Heart left ventricle (tissue), 16 donors: Measurements from ENCODE around the gene GAS7. TPM values are rescaled to one million over a fixed set of nuclear protein-coding genes. Genes with fewer than 3 reads are reported as not detected.

Experiments used
- ATAC-seq, 4 donors: fragments of 200-7000 bp; cut with Tn5 transposase; one replicate each; pipeline ENCODE4 v1.9.1; 2020 to 2022; ENCODE audit warnings: moderate library complexity in 4 of 4, mild to moderate bottlenecking in 3 of 4, moderate number of reproducible peaks in 1 of 4
- DNase-seq, 5 donors: peaks; one replicate each; pipeline ENCODE4 v3.0.0-alpha.2; 2020
- H3K27ac ChIP-seq, 12 donors: fragments of 200-600 bp; sonication (generic) in 4 of 12; one replicate each; pipeline versions ENCODE4 v1.5.0 to v1.8.0; 2016 to 2022; ENCODE audit warnings: mild to moderate bottlenecking in 2 of 12
- H3K27me3 ChIP-seq, 9 donors: fragments of 200-600 bp; sonication (generic) in 2 of 9; one replicate each; pipeline versions ENCODE4 v1.5.1 to v1.8.0; 2016 to 2022; ENCODE audit warnings: mild to moderate bottlenecking in 3 of 9
- H3K36me3 ChIP-seq, 9 donors: fragments of 200-600 bp; sonication (generic) in 2 of 9; one replicate each; pipeline versions ENCODE4 v1.5.0 to v1.8.0; 2018 to 2022; ENCODE audit warnings: mild to moderate bottlenecking in 2 of 9
- H3K4me1 ChIP-seq, 12 donors: fragments of 200-600 bp; sonication (generic) in 4 of 12; one replicate each; pipeline versions ENCODE4 v1.5.0 to v1.8.0; 2016 to 2022; ENCODE audit warnings: mild to moderate bottlenecking in 3 of 12
- H3K4me3 ChIP-seq, 12 donors: fragments of 200-600 bp; sonication (generic) in 4 of 12; one replicate each; pipeline versions ENCODE4 v1.5.0 to v1.8.0; 2017 to 2022; ENCODE audit warnings: mild to moderate bottlenecking in 9 of 12, moderate library complexity in 4 of 12
- H3K9me3 ChIP-seq, 12 donors: fragments of 200-600 bp; sonication (generic) in 4 of 12; one replicate each; pipeline versions ENCODE4 v1.5.0 to v1.8.0; 2016 to 2022; ENCODE audit warnings: mild to moderate bottlenecking in 1 of 12
- POLR2A ChIP-seq, 2 donors: fragments of 450-650 bp; IDR thresholded peaks; one replicate each; pipeline ENCODE4 v1.6.1; 2017; ENCODE audit warnings: antibody characterized with exemption in 2 of 2, mild to moderate bottlenecking in 2 of 2, moderate library complexity in 2 of 2
- WGBS, 4 donors: extraction: QIAGEN DNeasy Blood & Tissue Kit in 2 of 4; methylation state at CpG; one replicate each; pipeline versions ENCODE4 v1.1.5 to v1.1.7; 2013 to 2018; 5-methylcytosine and 5-hydroxymethylcytosine counted together
- intact Hi-C, 10 donors: fragments of 100-400 bp; cut with DNase I; formaldehyde crosslinking; loops; one replicate each; pipeline versions ENCODE4 v1.11.1 to v1.14.2; 2022
- polyA plus RNA-seq, 2 donors: library from polyadenylated mRNA; stranded (reverse); fragments of 200-250 nt; gene quantifications; one replicate each; pipeline ENCODE4 v1.2.3, GENCODE V29; 2013
- total RNA-seq, 9 donors: library from RNA; depleted of rRNA in 2 of 9; stranded (reverse); fragments of >200 nt in 2 of 9; fragmentation: NEBNext Ultra II Directional in 3 of 9; extraction: Animal tissue kit (Norgen Biotek cat#: 25700) in 3 of 9; gene quantifications; one replicate each; pipeline versions ENCODE4 v1.1.0 to v1.2.4, GENCODE V29; 2016 to 2023
- TF ChIP-seq, protein P1 (sequence below), 12 donors: fragments of 200-600 bp; sonication (generic) in 4 of 12; IDR thresholded peaks; one replicate each; pipeline versions ENCODE4 v1.5.0 to v1.8.0; 2018 to 2022; ENCODE audit warnings: antibody characterized with exemption in 12 of 12, mild to moderate bottlenecking in 5 of 12
- donor health status: ischemic (EF 13 %, LVEDD 7.1; RV severe dilation, severe dysfunction).
- donor health status: healthy with polysubstance abuse.
- donor health status: DM: no; HTN: yes; CAD: no.
- donor health status: DM: no; HTN: no; CAD: no.
- donor health status: ischemic (EF 25% LVEDD 6.9; RV normal size, moderate dysfunction).
- donor health status: ischemic (EF 25% LVEDD 5.7; RV mildly dilated, moderate dysfunction).
- donor health status: healthy.
- donor health status: DM: yes; HTN: yes; CAD: no.
- donor health status: ischemic (EF 35%, LVEDD 5.7; RV mildly dilated, moderate dysfunction).
- donor health status: nonischemic (EF 11% LVEDD 7.7; RV severe dilation, severe dysfunction).
- donor health status: DM: yes; HTN: yes; CAD: no.
- donor health status: PGD.
- donor health status: ischemic (EF 29% LVEDD 5.4; RV normal size, mild dysfunction).
- donor health status: nonischemic (EF 23%, LVEDD 6.1; RV moderate dilation, normal function).

Gene GAS7
- total and polyA plus RNA-seq, 11 donors: 19.4 to 86.5 (median 65.1) TPM

DNA sequence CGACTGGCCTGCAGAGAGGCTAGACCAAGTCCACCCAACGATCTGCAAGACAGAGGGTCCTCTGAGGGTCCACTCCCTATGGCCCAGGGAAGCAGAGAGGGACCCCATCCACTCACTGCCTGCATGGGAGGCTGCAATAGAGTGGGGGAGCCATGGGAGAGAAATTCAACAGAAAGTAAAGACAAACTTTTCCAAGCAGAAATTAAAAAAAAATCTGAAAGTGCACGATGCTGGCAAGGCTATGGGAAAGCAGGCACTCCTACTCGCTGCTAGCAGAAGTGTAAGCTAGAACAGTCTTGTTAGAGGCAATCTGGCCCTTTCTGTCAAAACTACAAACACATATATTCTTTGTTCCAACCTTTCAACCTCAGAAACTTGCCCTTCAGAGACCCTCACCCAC is 85.4 kb downstream of the GAS7 start:
- intact Hi-C loops: loop anchor here in 2 of 10 donors (5.0 to 10.0 kb wide), 2 partner anchors 82 to 84 kb away; partner anchors contain the start of gene GAS7 (in 2 of the 2)
- peak overlapping the region in 10 of 12 donors; percentile 20 to 96 (median 94) for H3K27ac ChIP-seq
- peaks cover 0 to 74% (median 36%) of the 10 kb centered on the region in 12 donors for H3K4me1 ChIP-seq
- TF ChIP-seq, protein P1, sequence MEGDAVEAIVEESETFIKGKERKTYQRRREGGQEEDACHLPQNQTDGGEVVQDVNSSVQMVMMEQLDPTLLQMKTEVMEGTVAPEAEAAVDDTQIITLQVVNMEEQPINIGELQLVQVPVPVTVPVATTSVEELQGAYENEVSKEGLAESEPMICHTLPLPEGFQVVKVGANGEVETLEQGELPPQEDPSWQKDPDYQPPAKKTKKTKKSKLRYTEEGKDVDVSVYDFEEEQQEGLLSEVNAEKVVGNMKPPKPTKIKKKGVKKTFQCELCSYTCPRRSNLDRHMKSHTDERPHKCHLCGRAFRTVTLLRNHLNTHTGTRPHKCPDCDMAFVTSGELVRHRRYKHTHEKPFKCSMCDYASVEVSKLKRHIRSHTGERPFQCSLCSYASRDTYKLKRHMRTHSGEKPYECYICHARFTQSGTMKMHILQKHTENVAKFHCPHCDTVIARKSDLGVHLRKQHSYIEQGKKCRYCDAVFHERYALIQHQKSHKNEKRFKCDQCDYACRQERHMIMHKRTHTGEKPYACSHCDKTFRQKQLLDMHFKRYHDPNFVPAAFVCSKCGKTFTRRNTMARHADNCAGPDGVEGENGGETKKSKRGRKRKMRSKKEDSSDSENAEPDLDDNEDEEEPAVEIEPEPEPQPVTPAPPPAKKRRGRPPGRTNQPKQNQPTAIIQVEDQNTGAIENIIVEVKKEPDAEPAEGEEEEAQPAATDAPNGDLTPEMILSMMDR (IDR thresholded peaks at IDR 0.05): no peak
- TF ChIP-seq POLR2A (IDR thresholded peaks at IDR 0.05): no peak
- H3K36me3 ChIP-seq: no peaks in the 10 kb centered on the region
- DNase-seq (no peak), ATAC-seq (no peak)
- no peak overlapping the region for H3K4me3 ChIP-seq
- 58 to 71% (median 65%) methylated on average over 4 of the region's 4 CpGs for WGBS, 4 donors
- H3K27me3 ChIP-seq: no peaks in the 10 kb centered on the region
- no peaks in the 10 kb centered on the region for H3K9me3 ChIP-seq

DNA sequence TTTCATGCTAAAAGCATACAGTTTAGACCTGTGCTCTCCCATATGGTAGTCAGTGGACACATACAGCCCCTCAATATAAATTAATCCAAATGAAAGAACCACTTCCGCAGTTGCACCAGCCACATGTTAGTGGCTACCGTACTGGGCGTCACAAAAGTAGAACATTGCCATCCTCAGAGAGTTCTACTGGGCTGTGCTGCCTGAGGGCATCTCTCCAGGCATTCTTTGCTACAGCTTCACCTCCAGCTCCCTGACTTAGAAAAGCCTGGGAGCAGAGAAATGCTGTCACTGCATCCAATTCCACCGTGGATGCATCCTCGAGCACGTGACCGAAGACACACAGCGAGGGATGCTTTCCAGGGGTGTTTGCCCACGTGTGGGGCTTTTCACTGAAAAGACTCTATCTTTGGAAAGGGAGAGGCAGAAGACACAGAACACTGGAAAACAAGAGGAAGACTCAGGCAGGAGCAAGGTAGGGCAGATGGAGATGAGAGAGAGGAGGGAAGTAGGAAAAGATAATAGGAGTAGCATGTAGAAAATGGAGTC is 86.4 kb downstream of the GAS7 start:
- H3K36me3 ChIP-seq: no peaks in the 10 kb centered on the region
- H3K27ac ChIP-seq: peak overlapping the region in 7 of 12 donors; percentile 14 to 96 (median 42)
- H3K4me1 ChIP-seq: peaks cover 0 to 69% (median 30%) of the 10 kb centered on the region in 12 donors
- DNase-seq (no peak), ATAC-seq (no peak)
- no peak for TF ChIP-seq POLR2A (IDR thresholded peaks at IDR 0.05)
- TF ChIP-seq, protein P1 (IDR thresholded peaks at IDR 0.05): no peak
- no peaks in the 10 kb centered on the region for H3K9me3 ChIP-seq
- no peak overlapping the region for H3K4me3 ChIP-seq
- H3K27me3 ChIP-seq: no peaks in the 10 kb centered on the region
- intact Hi-C loops: loop anchor here in 2 of 10 donors (5.0 to 10.0 kb wide), 2 partner anchors 83 to 85 kb away; partner anchors contain the start of gene GAS7 (in 2 of the 2)
- WGBS, 4 donors: 85 to 88% (median 87%) methylated on average over 9 of the region's 9 CpGs

DNA sequence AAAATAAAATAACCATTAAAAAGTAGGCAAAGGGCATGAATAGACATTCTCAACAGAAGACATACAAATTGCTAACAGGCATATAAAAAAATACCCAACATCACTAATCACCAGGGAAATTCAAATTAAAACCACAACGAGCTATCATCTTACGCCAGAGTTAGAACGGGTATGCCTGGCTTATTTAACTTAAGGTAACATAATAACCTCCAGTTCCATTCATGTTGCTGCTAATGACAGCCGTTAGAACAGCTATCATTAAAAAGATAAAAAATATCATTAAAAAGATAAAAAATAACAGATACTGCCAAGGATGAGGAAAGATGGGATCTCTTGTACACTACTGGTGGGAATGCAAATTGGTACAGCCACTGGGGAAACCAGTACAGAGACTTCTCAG is 89.3 kb downstream of the GAS7 start:
- 48 to 63% (median 58%) methylated on average over 4 of the region's 4 CpGs for whole genome bisulfite sequencing, 4 donors
- Histone ChIP-seq H3K4me1 (peaks cover 0 to 60% (median 23%) of the 10 kb centered on the region in 12 donors), H3K9me3 (no peaks in the 10 kb centered on the region), H3K27ac (peak overlapping the region in 4 of 12 donors; percentile 33 to 58 (median 36)), H3K4me3 (no peak overlapping the region), H3K27me3 (no peaks in the 10 kb centered on the region), H3K36me3 (no peaks in the 10 kb centered on the region)
- no peak for TF ChIP-seq POLR2A (IDR thresholded peaks at IDR 0.05)
- intact Hi-C loops: no loop called here
- ATAC-seq (no peak), DNase-seq (no peak)

DNA sequence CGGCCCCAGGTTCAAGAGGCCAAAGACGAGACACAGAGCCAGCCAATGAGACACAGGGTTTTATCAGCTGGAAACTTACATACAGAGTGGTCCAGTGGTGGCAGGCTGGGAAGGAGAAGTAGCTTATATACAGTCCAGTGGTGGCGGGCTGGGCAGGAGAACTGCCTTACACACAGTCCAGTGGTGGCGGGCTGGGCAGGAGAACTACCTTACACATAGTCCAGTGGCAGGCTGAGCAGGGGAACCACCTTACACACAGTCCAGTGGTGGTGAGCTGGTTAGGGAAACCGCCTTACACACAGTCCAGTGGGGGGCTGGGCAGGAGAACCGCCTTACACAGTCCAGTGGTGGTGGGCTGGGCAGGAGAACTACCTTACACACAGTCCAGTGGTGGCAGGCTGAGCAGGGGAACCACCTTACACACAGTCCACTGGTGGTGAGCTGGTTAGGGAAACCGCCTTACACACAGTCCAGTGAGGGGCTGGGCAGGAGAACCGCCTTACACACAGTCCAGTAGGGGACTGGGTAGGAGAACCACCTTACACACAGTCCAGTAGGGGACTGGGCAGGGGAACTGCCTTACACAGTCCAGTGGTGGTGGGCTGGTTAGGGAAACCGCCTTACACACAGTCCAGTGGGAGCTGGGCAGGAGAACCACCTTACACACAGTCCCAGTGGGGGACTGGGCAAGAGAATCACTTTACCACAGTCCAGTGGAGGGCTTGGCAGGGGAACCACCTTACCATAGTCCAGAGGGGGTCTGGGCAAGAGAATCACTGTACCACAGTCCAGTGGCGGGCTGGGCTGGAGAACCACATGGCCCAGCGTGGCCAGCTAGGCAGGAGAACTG is 90.9 kb downstream of the GAS7 start:
- intact Hi-C loops: no loop called here
- H3K4me1 ChIP-seq: peaks cover 0 to 44% (median 15%) of the 10 kb centered on the region in 12 donors
- no peaks in the 10 kb centered on the region for H3K27me3 ChIP-seq
- WGBS, 4 donors: 77 to 87% (median 80%) methylated on average over 9 to 11 of the region's 11 CpGs
- ATAC-seq (peak in 1 of 4 donors; percentile 10), DNase-seq (peak in 1 of 5 donors; percentile 80)
- H3K27ac ChIP-seq: no peak overlapping the region
- TF ChIP-seq, protein P1 (IDR thresholded peaks at IDR 0.05): no peak
- TF ChIP-seq POLR2A (IDR thresholded peaks at IDR 0.05): no peak
- H3K36me3 ChIP-seq: no peaks in the 10 kb centered on the region
- H3K4me3 ChIP-seq: no peak overlapping the region
- H3K9me3 ChIP-seq: no peaks in the 10 kb centered on the region
